Gastroesophageal sphincter (tissue), 3 donors: ENCODE results near the gene PRKAR2B.

Source experiments
- CTCF ChIP-seq, 4 experiments: fragments of 200-600 bp in 2 of 4; fragments of 450-650 bp in 2 of 4; sonication (generic) in 1 of 4; IDR thresholded peaks; one replicate each; pipeline ENCODE4 v1.5.1; 2017 to 2019; ENCODE audit warnings: antibody characterized with exemption in 4 of 4, mild to moderate bottlenecking in 2 of 4, moderate library complexity in 2 of 4
- EP300 ChIP-seq: sonication (generic); formaldehyde crosslinking; IDR thresholded peaks from one replicate; pipeline ENCODE4 v1.6.1; 2017; ENCODE audit warnings: antibody characterized with exemption, mild to moderate bottlenecking
- POLR2A ChIP-seq, 2 donors: fragments of 450-650 bp; IDR thresholded peaks; one replicate each; pipeline ENCODE4 v1.6.1; 2017; ENCODE audit warnings: antibody characterized with exemption in 2 of 2, mild to moderate bottlenecking in 2 of 2, moderate library complexity in 1 of 2
- POLR2AphosphoS5 ChIP-seq: sonication (generic); formaldehyde crosslinking; IDR thresholded peaks from one replicate; pipeline ENCODE4 v1.6.1; 2017; ENCODE audit warnings: antibody characterized with exemption

- TF ChIP-seq CTCF (IDR thresholded peaks at IDR 0.05) (no peak), POLR2AphosphoS5 (no peak), EP300 (no peak), POLR2A (IDR thresholded peaks at IDR 0.05) (no peak)
These were observed 45.5 kb upstream of the PRKAR2B start for GRCh38 chr7:106999023-106999422.
